Tibial nerve (tissue), 3 donors: ENCODE data around the gene APOBEC3F.
"Not testable (repeated sequence)": the region's sequence is repeated elsewhere in the genome, so short reads cannot be mapped to it uniquely, and the experiment has no call there.

ENCODE experiments used
- POLR2A ChIP-seq, 2 donors: fragments of 450-650 bp; IDR thresholded peaks; one replicate each; pipeline ENCODE4 v1.6.1; 2017; ENCODE audit warnings: antibody characterized with exemption in 2 of 2, mild to moderate bottlenecking in 2 of 2, moderate library complexity in 2 of 2
- TF ChIP-seq, protein P1 (sequence below), 5 experiments: fragments of 200-600 bp in 3 of 5; fragments of 450-650 bp in 2 of 5; sonication (generic) in 3 of 5; IDR thresholded peaks; one replicate each; pipeline ENCODE4 v1.5.1; 2016 to 2019; ENCODE audit warnings: antibody characterized with exemption in 5 of 5, mild to moderate bottlenecking in 3 of 5, moderate library complexity in 2 of 5

DNA sequence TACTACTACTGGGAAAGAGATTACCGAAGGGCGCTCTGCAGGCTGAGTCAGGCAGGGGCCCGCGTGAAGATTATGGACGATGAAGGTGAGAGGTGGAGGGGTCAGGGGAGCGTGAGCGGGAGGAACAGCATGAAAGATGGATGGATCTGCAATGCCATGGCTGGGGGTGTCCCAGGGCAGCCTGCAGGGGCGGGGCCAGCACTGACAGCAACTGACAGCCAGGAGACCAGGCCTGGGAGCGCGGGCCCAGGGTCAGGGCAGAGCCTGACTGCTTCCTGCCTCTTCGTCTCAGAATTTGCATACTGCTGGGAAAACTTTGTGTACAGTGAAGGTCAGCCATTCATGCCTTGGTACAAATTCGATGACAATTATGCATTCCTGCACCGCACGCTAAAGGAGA, 4.5 kb downstream of the APOBEC3F start:
- TF ChIP-seq, protein P1, sequence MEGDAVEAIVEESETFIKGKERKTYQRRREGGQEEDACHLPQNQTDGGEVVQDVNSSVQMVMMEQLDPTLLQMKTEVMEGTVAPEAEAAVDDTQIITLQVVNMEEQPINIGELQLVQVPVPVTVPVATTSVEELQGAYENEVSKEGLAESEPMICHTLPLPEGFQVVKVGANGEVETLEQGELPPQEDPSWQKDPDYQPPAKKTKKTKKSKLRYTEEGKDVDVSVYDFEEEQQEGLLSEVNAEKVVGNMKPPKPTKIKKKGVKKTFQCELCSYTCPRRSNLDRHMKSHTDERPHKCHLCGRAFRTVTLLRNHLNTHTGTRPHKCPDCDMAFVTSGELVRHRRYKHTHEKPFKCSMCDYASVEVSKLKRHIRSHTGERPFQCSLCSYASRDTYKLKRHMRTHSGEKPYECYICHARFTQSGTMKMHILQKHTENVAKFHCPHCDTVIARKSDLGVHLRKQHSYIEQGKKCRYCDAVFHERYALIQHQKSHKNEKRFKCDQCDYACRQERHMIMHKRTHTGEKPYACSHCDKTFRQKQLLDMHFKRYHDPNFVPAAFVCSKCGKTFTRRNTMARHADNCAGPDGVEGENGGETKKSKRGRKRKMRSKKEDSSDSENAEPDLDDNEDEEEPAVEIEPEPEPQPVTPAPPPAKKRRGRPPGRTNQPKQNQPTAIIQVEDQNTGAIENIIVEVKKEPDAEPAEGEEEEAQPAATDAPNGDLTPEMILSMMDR (IDR thresholded peaks at IDR 0.05), result not testable (repeated sequence)
- not testable (repeated sequence) for TF ChIP-seq POLR2A (IDR thresholded peaks at IDR 0.05)
